Mesodermal cell (in vitro differentiated cells): ENCODE data around the gene GLI1. TPM values are rescaled to one million over a fixed set of nuclear protein-coding genes. Genes with fewer than 3 reads are reported as not detected.
"Not testable (repeated sequence)": the region's sequence is repeated elsewhere in the genome, so short reads cannot be mapped to it uniquely, and the experiment has no call there.

Experiments used
- H3K27ac ChIP-seq: 2 replicates; pipeline ENCODE4 v1.7.0; 2013; ENCODE audit warnings: mild to moderate bottlenecking, low read depth, low read length, moderate library complexity; ENCODE audit not compliant: severe bottlenecking
- H3K36me3 ChIP-seq: 2 replicates; pipeline ENCODE4 v1.7.1; 2013; ENCODE audit warnings: mild to moderate bottlenecking, low read length, moderate library complexity; ENCODE audit not compliant: control insufficient read depth, insufficient read depth
- H3K4me1 ChIP-seq: one replicate; pipeline ENCODE4 v1.7.1; 2013; ENCODE audit warnings: mild to moderate bottlenecking, low read length; ENCODE audit not compliant: insufficient read depth, control insufficient read depth, poor library complexity, severe bottlenecking
- H3K4me3 ChIP-seq: 2 replicates; pipeline ENCODE4 v1.7.0; 2013; ENCODE audit warnings: low read length, control low read depth, mild to moderate bottlenecking; ENCODE audit not compliant: insufficient read depth, poor library complexity, severe bottlenecking; ENCODE audit errors: extremely low read depth
- H3K9me3 ChIP-seq: 2 replicates; pipeline ENCODE4 v1.7.1; 2013; ENCODE audit warnings: mild to moderate bottlenecking, low read length, moderate library complexity; ENCODE audit not compliant: control insufficient read depth
- WGBS, 2 experiments: methylation state at CpG; one replicate each; pipeline ENCODE4 v1.1.5; 2013; ENCODE audit warnings: missing lambda C conversion rate in 2 of 2; ENCODE audit not compliant: insufficient coverage in 2 of 2; 5-methylcytosine and 5-hydroxymethylcytosine counted together
- polyA plus RNA-seq, 2 experiments: library from polyadenylated mRNA; stranded (reverse); fragments of 50-300 nt; gene quantifications; one replicate each; pipeline ENCODE4 v1.2.3, GENCODE V29; 2013

The GLI1 gene
- polyA plus RNA-seq (2013, experiment 1 of 2) = 3.3 TPM
- polyA plus RNA-seq (2013, experiment 2 of 2) = 3.3 TPM

- 0% methylated on average over 1 of the region's 36 CpGs; no CpG with 5 or more reads in 1 of the 2 experiments for WGBS, 2 experiments
- Histone ChIP-seq H3K36me3 (no peaks in the 10 kb centered on the region), H3K4me3 (peak within 1 kb of the TSS; percentile 62), H3K9me3 (no peaks in the 10 kb centered on the region), H3K4me1 (peaks cover 27% of the 10 kb centered on the region), H3K27ac (peak within 1 kb of the TSS; percentile 67)
Observed at GRCh38 chr12:57459750-57460467, at the start of gene GLI1. Gene GLI1 (plus strand): TSS chr12:57459785. CDS start chr12:57463692, 3,907 bp downstream.

- 97 to 98% methylated on average over 4 of the region's 4 CpGs for WGBS, 2 experiments
- no peak overlapping the region for H3K4me3 ChIP-seq
- no peaks in the 10 kb centered on the region for H3K36me3 ChIP-seq
- no peaks in the 10 kb centered on the region for H3K9me3 ChIP-seq
- H3K27ac ChIP-seq = no peak overlapping the region
- no peaks in the 10 kb centered on the region for H3K4me1 ChIP-seq
Observed at GRCh38 chr12:57410534-57410933, 49.1 kb upstream of the GLI1 start.

GRCh38 chr12:57414160-57414559, 45.4 kb upstream of the GLI1 start:
- H3K4me3 ChIP-seq, H3K4me1 ChIP-seq, H3K36me3 ChIP-seq, H3K9me3 ChIP-seq, H3K27ac ChIP-seq: not testable (repeated sequence)
- 93 to 95% methylated on average over 3 to 4 of the region's 6 CpGs for WGBS, 2 experiments

GRCh38 chr12:57415088-57415487, 44.5 kb upstream of the GLI1 start:
- 100% methylated on average over 1 of the region's 2 CpGs; no CpG with 5 or more reads in 1 of the 2 experiments for WGBS, 2 experiments
- no peaks in the 10 kb centered on the region for H3K36me3 ChIP-seq
- no peaks in the 10 kb centered on the region for H3K9me3 ChIP-seq
- H3K27ac ChIP-seq = no peak overlapping the region
- peaks cover 2% of the 10 kb centered on the region for H3K4me1 ChIP-seq
- no peak overlapping the region for H3K4me3 ChIP-seq

GRCh38 chr12:57416039-57416996, 43.3 kb upstream of the GLI1 start:
- Histone ChIP-seq H3K27ac (no peak overlapping the region), H3K9me3 (no peaks in the 10 kb centered on the region), H3K36me3 (peaks cover 3% of the 10 kb centered on the region), H3K4me1 (peaks cover 2% of the 10 kb centered on the region), H3K4me3 (no peak overlapping the region)
- 93 to 95% methylated on average over 6 of the region's 8 CpGs for WGBS, 2 experiments

GRCh38 chr12:57418255-57418654, 41.3 kb upstream of the GLI1 start:
- Histone ChIP-seq H3K27ac (no peak overlapping the region), H3K9me3 (no peaks in the 10 kb centered on the region), H3K36me3 (peaks cover 11% of the 10 kb centered on the region), H3K4me3 (no peak overlapping the region), H3K4me1 (peaks cover 2% of the 10 kb centered on the region)
- WGBS, 2 experiments = 95 to 98% methylated on average over 2 to 5 of the region's 9 CpGs

- peaks cover 16% of the 10 kb centered on the region for H3K36me3 ChIP-seq
- H3K4me3 ChIP-seq = no peak overlapping the region
- no peak overlapping the region for H3K27ac ChIP-seq
- peaks cover 2% of the 10 kb centered on the region for H3K4me1 ChIP-seq
- no peaks in the 10 kb centered on the region for H3K9me3 ChIP-seq
- WGBS, 2 experiments = 92 to 96% methylated on average over 2 of the region's 2 CpGs
Observed at GRCh38 chr12:57419495-57419894, 40.1 kb upstream of the GLI1 start.

GRCh38 chr12:57420482-57420881, 39.1 kb upstream of the GLI1 start:
- H3K36me3 ChIP-seq = peaks cover 23% of the 10 kb centered on the region
- peaks cover 2% of the 10 kb centered on the region for H3K4me1 ChIP-seq
- H3K9me3 ChIP-seq = no peaks in the 10 kb centered on the region
- H3K4me3 ChIP-seq = no peak overlapping the region
- no peak overlapping the region for H3K27ac ChIP-seq
- 97 to 100% methylated on average over 5 of the region's 5 CpGs for WGBS, 2 experiments

- peaks cover 22% of the 10 kb centered on the region for H3K36me3 ChIP-seq
- H3K4me1 ChIP-seq, H3K4me3 ChIP-seq, H3K9me3 ChIP-seq, H3K27ac ChIP-seq: not testable (repeated sequence)
- 95 to 100% methylated on average over 4 to 6 of the region's 10 CpGs for WGBS, 2 experiments
Observed at GRCh38 chr12:57426948-57427347, 32.6 kb upstream of the GLI1 start.

GRCh38 chr12:57428965-57429364, 30.6 kb upstream of the GLI1 start:
- H3K36me3 ChIP-seq = peaks cover 14% of the 10 kb centered on the region
- H3K4me3 ChIP-seq = no peak overlapping the region
- no peak overlapping the region for H3K27ac ChIP-seq
- H3K4me1 ChIP-seq = no peaks in the 10 kb centered on the region
- 84 to 96% methylated on average over 3 to 6 of the region's 6 CpGs for WGBS, 2 experiments
- H3K9me3 ChIP-seq = no peaks in the 10 kb centered on the region
